Stimulated activated CD4-positive, alpha-beta T cell treated with anti-CD3 and anti-CD28 coated beads, Interleukin-2, amount 100 ng/mL, for 4 hours (primary cell): ENCODE measurements around the gene ANAPC2.
A peak's percentile ranks its signal among the peaks of the same experiment; 100 is the strongest.

Experiments
- DNase-seq: peaks from one replicate; pipeline ENCODE4 v3.0.0-alpha.2; 2020; ENCODE audit warnings: low read depth

Gene ANAPC2

GRCh38 chr9:137188490-137189296, at the start of gene ANAPC2, which contains the start of gene SSNA1:
Gene ANAPC2, minus strand, starts transcription at chr9:137188560. Its CDS starts 28 bp downstream, at chr9:137188532.
Gene SSNA1, plus strand, starts transcription at chr9:137188676. Its CDS starts 51 bp downstream, at chr9:137188727.
- DNase-seq: peak; percentile 86

GRCh38 chr9:137236936-137237421, 48.6 kb upstream of the ANAPC2 start:
- DNase-seq: no peak

GRCh38 chr9:137236238-137236935, 48.0 kb upstream of the ANAPC2 start:
- DNase-seq: peak; percentile 87

- DNase-seq: no peak
These were observed 47.3 kb upstream of the ANAPC2 start for GRCh38 chr9:137235424-137236237.

- DNase-seq: no peak
These were observed 46.5 kb upstream of the ANAPC2 start for GRCh38 chr9:137234758-137235423.

GRCh38 chr9:137234055-137234697, 45.8 kb upstream of the ANAPC2 start:
- no peak for DNase-seq

- DNase-seq: no peak
These were observed 45.0 kb upstream of the ANAPC2 start for GRCh38 chr9:137233143-137233980.

GRCh38 chr9:137232510-137232909, 44.1 kb upstream of the ANAPC2 start:
- DNase-seq: no peak

- DNase-seq: no peak
These were observed 43.7 kb upstream of the ANAPC2 start for GRCh38 chr9:137232101-137232500.

- DNase-seq: no peak
These were observed 43.1 kb upstream of the ANAPC2 start for GRCh38 chr9:137231372-137232039.

GRCh38 chr9:137230705-137231371, 42.5 kb upstream of the ANAPC2 start, which contains the start of gene SLC34A3:
Gene SLC34A3, plus strand, starts transcription at chr9:137230901. Its CDS starts 802 bp downstream, at chr9:137231703.
- DNase-seq: no peak

GRCh38 chr9:137229903-137230704, 41.7 kb upstream of the ANAPC2 start:
- DNase-seq: no peak

- no peak for DNase-seq
These were observed 40.9 kb upstream of the ANAPC2 start for GRCh38 chr9:137228968-137229896.

- DNase-seq: no peak
These were observed 40.2 kb upstream of the ANAPC2 start for GRCh38 chr9:137228506-137228967.

GRCh38 chr9:137227853-137228505, 39.6 kb upstream of the ANAPC2 start:
- DNase-seq: no peak
